ENCODE data around the gene PGRMC2. TPM values are rescaled to one million over a fixed set of nuclear protein-coding genes. Genes with fewer than 3 reads are reported as not detected.

The PGRMC2 gene
- total RNA-seq, 1 donor from 2014 or later: 28.2 TPM

GRCh38 chr4:128320656-128321055, 33.0 kb upstream of the PGRMC2 start:
- H3K4me1 ChIP-seq (ENCODE audit: control insufficient read depth in 3 of 3, insufficient read depth in 3 of 3, low read length in 3 of 3): no peaks in the 10 kb centered on the region
- no peaks in the 10 kb centered on the region for H3K9me3 ChIP-seq (ENCODE audit: control insufficient read depth in 3 of 3, low read length in 3 of 3)
- H3K27me3 ChIP-seq (ENCODE audit: control insufficient read depth in 3 of 3, insufficient read depth in 3 of 3, low read length in 3 of 3): no peaks in the 10 kb centered on the region
- peaks cover 0 to 5% (median 0%) of the 10 kb centered on the region in 3 donors for H3K36me3 ChIP-seq (ENCODE audit: control insufficient read depth in 3 of 3, insufficient read depth in 3 of 3, low read length in 3 of 3)
- no peak overlapping the region for H3K9ac ChIP-seq (ENCODE audit: low read depth in 1 of 3, low read length in 3 of 3)
- H3K4me3 ChIP-seq (ENCODE audit: low read length in 3 of 3): no peak overlapping the region
- no peak overlapping the region for H3K27ac ChIP-seq (ENCODE audit: low read depth, low read length)

- no peaks in the 10 kb centered on the region for H3K27me3 ChIP-seq (ENCODE audit: control insufficient read depth in 3 of 3, insufficient read depth in 3 of 3, low read length in 3 of 3)
- H3K4me3 ChIP-seq (ENCODE audit: low read length in 3 of 3): no peak overlapping the region
- no peaks in the 10 kb centered on the region for H3K36me3 ChIP-seq (ENCODE audit: control insufficient read depth in 3 of 3, insufficient read depth in 3 of 3, low read length in 3 of 3)
- H3K9ac ChIP-seq (ENCODE audit: low read depth in 1 of 3, low read length in 3 of 3): no peak overlapping the region
- no peak overlapping the region for H3K27ac ChIP-seq (ENCODE audit: low read depth, low read length)
- no peaks in the 10 kb centered on the region for H3K4me1 ChIP-seq (ENCODE audit: control insufficient read depth in 3 of 3, insufficient read depth in 3 of 3, low read length in 3 of 3)
- no peaks in the 10 kb centered on the region for H3K9me3 ChIP-seq (ENCODE audit: control insufficient read depth in 3 of 3, low read length in 3 of 3)
Observed at GRCh38 chr4:128315756-128316520, 28.3 kb upstream of the PGRMC2 start.

- Histone ChIP-seq H3K4me1 (ENCODE audit: control insufficient read depth in 3 of 3, insufficient read depth in 3 of 3, low read length in 3 of 3) (peaks cover 2 to 8% (median 6%) of the 10 kb centered on the region in 3 donors), H3K9ac (ENCODE audit: low read depth in 1 of 3, low read length in 3 of 3) (no peak overlapping the region), H3K36me3 (ENCODE audit: control insufficient read depth in 3 of 3, insufficient read depth in 3 of 3, low read length in 3 of 3) (no peaks in the 10 kb centered on the region), H3K9me3 (ENCODE audit: control insufficient read depth in 3 of 3, low read length in 3 of 3) (no peaks in the 10 kb centered on the region), H3K27ac (ENCODE audit: low read depth, low read length) (no peak overlapping the region), H3K4me3 (ENCODE audit: low read length in 3 of 3) (no peak overlapping the region), H3K27me3 (ENCODE audit: control insufficient read depth in 3 of 3, insufficient read depth in 3 of 3, low read length in 3 of 3) (no peaks in the 10 kb centered on the region)
Observed at GRCh38 chr4:128311659-128312403, 24.2 kb upstream of the PGRMC2 start.

- Histone ChIP-seq H3K27ac (ENCODE audit: low read depth, low read length) (peak overlapping the region; percentile 19), H3K9me3 (ENCODE audit: control insufficient read depth in 3 of 3, low read length in 3 of 3) (no peaks in the 10 kb centered on the region), H3K4me1 (ENCODE audit: control insufficient read depth in 3 of 3, insufficient read depth in 3 of 3, low read length in 3 of 3) (peaks cover 2 to 8% (median 6%) of the 10 kb centered on the region in 3 donors), H3K4me3 (ENCODE audit: low read length in 3 of 3) (peak overlapping the region in 2 of 3 donors; percentile 29 to 45), H3K36me3 (ENCODE audit: control insufficient read depth in 3 of 3, insufficient read depth in 3 of 3, low read length in 3 of 3) (no peaks in the 10 kb centered on the region), H3K9ac (ENCODE audit: low read depth in 1 of 3, low read length in 3 of 3) (peak overlapping the region in 1 of 3 donors; percentile 40), H3K27me3 (ENCODE audit: control insufficient read depth in 3 of 3, insufficient read depth in 3 of 3, low read length in 3 of 3) (no peaks in the 10 kb centered on the region)
Observed at GRCh38 chr4:128310266-128310697, 22.7 kb upstream of the PGRMC2 start.

GRCh38 chr4:128309585-128309984, 22.0 kb upstream of the PGRMC2 start:
- H3K27me3 ChIP-seq (ENCODE audit: control insufficient read depth in 3 of 3, insufficient read depth in 3 of 3, low read length in 3 of 3): no peaks in the 10 kb centered on the region
- H3K9me3 ChIP-seq (ENCODE audit: control insufficient read depth in 3 of 3, low read length in 3 of 3): no peaks in the 10 kb centered on the region
- H3K36me3 ChIP-seq (ENCODE audit: control insufficient read depth in 3 of 3, insufficient read depth in 3 of 3, low read length in 3 of 3): no peaks in the 10 kb centered on the region
- H3K4me1 ChIP-seq (ENCODE audit: control insufficient read depth in 3 of 3, insufficient read depth in 3 of 3, low read length in 3 of 3): peaks cover 2 to 8% (median 6%) of the 10 kb centered on the region in 3 donors
- H3K4me3 ChIP-seq (ENCODE audit: low read length in 3 of 3): no peak overlapping the region
- no peak overlapping the region for H3K9ac ChIP-seq (ENCODE audit: low read depth in 1 of 3, low read length in 3 of 3)
- peak overlapping the region; percentile 19 for H3K27ac ChIP-seq (ENCODE audit: low read depth, low read length)

- peaks cover 2 to 8% (median 6%) of the 10 kb centered on the region in 3 donors for H3K4me1 ChIP-seq (ENCODE audit: control insufficient read depth in 3 of 3, insufficient read depth in 3 of 3, low read length in 3 of 3)
- H3K9me3 ChIP-seq (ENCODE audit: control insufficient read depth in 3 of 3, low read length in 3 of 3): no peaks in the 10 kb centered on the region
- H3K36me3 ChIP-seq (ENCODE audit: control insufficient read depth in 3 of 3, insufficient read depth in 3 of 3, low read length in 3 of 3): no peaks in the 10 kb centered on the region
- no peaks in the 10 kb centered on the region for H3K27me3 ChIP-seq (ENCODE audit: control insufficient read depth in 3 of 3, insufficient read depth in 3 of 3, low read length in 3 of 3)
- H3K27ac ChIP-seq (ENCODE audit: low read depth, low read length): no peak overlapping the region
- no peak overlapping the region for H3K9ac ChIP-seq (ENCODE audit: low read depth in 1 of 3, low read length in 3 of 3)
- no peak overlapping the region for H3K4me3 ChIP-seq (ENCODE audit: low read length in 3 of 3)
Observed at GRCh38 chr4:128308986-128309385, 21.4 kb upstream of the PGRMC2 start.

- Histone ChIP-seq H3K27me3 (ENCODE audit: control insufficient read depth in 3 of 3, insufficient read depth in 3 of 3, low read length in 3 of 3) (no peaks in the 10 kb centered on the region), H3K9ac (ENCODE audit: low read depth in 1 of 3, low read length in 3 of 3) (no peak overlapping the region), H3K9me3 (ENCODE audit: control insufficient read depth in 3 of 3, low read length in 3 of 3) (no peaks in the 10 kb centered on the region), H3K27ac (ENCODE audit: low read depth, low read length) (no peak overlapping the region), H3K4me1 (ENCODE audit: control insufficient read depth in 3 of 3, insufficient read depth in 3 of 3, low read length in 3 of 3) (peaks cover 2 to 8% (median 6%) of the 10 kb centered on the region in 3 donors), H3K36me3 (ENCODE audit: control insufficient read depth in 3 of 3, insufficient read depth in 3 of 3, low read length in 3 of 3) (no peaks in the 10 kb centered on the region), H3K4me3 (ENCODE audit: low read length in 3 of 3) (no peak overlapping the region)
Observed at GRCh38 chr4:128307123-128307571, 19.5 kb upstream of the PGRMC2 start.

GRCh38 chr4:128305942-128306341, 18.3 kb upstream of the PGRMC2 start:
- H3K4me3 ChIP-seq (ENCODE audit: low read length in 3 of 3): no peak overlapping the region
- H3K9me3 ChIP-seq (ENCODE audit: control insufficient read depth in 3 of 3, low read length in 3 of 3): no peaks in the 10 kb centered on the region
- H3K4me1 ChIP-seq (ENCODE audit: control insufficient read depth in 3 of 3, insufficient read depth in 3 of 3, low read length in 3 of 3): peaks cover 2 to 8% (median 6%) of the 10 kb centered on the region in 3 donors
- H3K9ac ChIP-seq (ENCODE audit: low read depth in 1 of 3, low read length in 3 of 3): no peak overlapping the region
- H3K27ac ChIP-seq (ENCODE audit: low read depth, low read length): no peak overlapping the region
- H3K27me3 ChIP-seq (ENCODE audit: control insufficient read depth in 3 of 3, insufficient read depth in 3 of 3, low read length in 3 of 3): no peaks in the 10 kb centered on the region
- no peaks in the 10 kb centered on the region for H3K36me3 ChIP-seq (ENCODE audit: control insufficient read depth in 3 of 3, insufficient read depth in 3 of 3, low read length in 3 of 3)

GRCh38 chr4:128303986-128304385, 16.4 kb upstream of the PGRMC2 start:
- H3K4me1 ChIP-seq (ENCODE audit: control insufficient read depth in 3 of 3, insufficient read depth in 3 of 3, low read length in 3 of 3): no peaks in the 10 kb centered on the region
- no peak overlapping the region for H3K27ac ChIP-seq (ENCODE audit: low read depth, low read length)
- no peak overlapping the region for H3K4me3 ChIP-seq (ENCODE audit: low read length in 3 of 3)
- H3K9me3 ChIP-seq (ENCODE audit: control insufficient read depth in 3 of 3, low read length in 3 of 3): no peaks in the 10 kb centered on the region
- H3K27me3 ChIP-seq (ENCODE audit: control insufficient read depth in 3 of 3, insufficient read depth in 3 of 3, low read length in 3 of 3): no peaks in the 10 kb centered on the region
- H3K36me3 ChIP-seq (ENCODE audit: control insufficient read depth in 3 of 3, insufficient read depth in 3 of 3, low read length in 3 of 3): no peaks in the 10 kb centered on the region
- no peak overlapping the region for H3K9ac ChIP-seq (ENCODE audit: low read depth in 1 of 3, low read length in 3 of 3)

- Histone ChIP-seq H3K4me3 (ENCODE audit: low read length in 3 of 3) (no peak overlapping the region), H3K27ac (ENCODE audit: low read depth, low read length) (no peak overlapping the region), H3K9ac (ENCODE audit: low read depth in 1 of 3, low read length in 3 of 3) (no peak overlapping the region), H3K4me1 (ENCODE audit: control insufficient read depth in 3 of 3, insufficient read depth in 3 of 3, low read length in 3 of 3) (no peaks in the 10 kb centered on the region), H3K9me3 (ENCODE audit: control insufficient read depth in 3 of 3, low read length in 3 of 3) (no peaks in the 10 kb centered on the region), H3K27me3 (ENCODE audit: control insufficient read depth in 3 of 3, insufficient read depth in 3 of 3, low read length in 3 of 3) (no peaks in the 10 kb centered on the region), H3K36me3 (ENCODE audit: control insufficient read depth in 3 of 3, insufficient read depth in 3 of 3, low read length in 3 of 3) (no peaks in the 10 kb centered on the region)
Observed at GRCh38 chr4:128303405-128303785, 15.8 kb upstream of the PGRMC2 start.

All from skeletal muscle tissue (tissue), 4 donors.